ENCODE measurements around the gene THAP11.

Gene THAP11

DNA sequence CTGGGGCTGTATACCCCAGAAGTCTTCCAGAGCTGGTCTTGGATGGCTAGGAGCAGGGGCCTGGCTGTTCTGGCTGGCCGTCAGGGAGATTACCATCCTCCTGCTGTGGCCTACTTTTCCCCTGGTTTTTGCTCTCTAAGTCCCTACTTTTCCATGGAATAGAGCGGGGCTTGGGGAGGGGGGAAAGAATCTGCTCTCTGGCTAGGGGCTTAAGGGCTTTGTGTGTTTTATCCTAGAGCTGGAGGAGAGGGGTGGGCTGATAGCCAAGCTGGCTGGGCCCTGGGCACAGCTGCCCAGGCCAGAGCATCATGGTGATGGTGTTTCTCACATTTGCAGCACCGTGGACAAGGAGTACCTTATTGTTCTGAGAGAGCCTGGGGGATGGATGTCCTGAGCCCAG, 46.2 kb downstream of the THAP11 start:
- Histone ChIP-seq H3K4me3 (ENCODE audit: low read length) (no peak overlapping the region), H3K4me1 (ENCODE audit: control insufficient read depth, insufficient read depth, low read length) (peaks cover 14% of the 10 kb centered on the region), H3K36me3 (ENCODE audit: control insufficient read depth, insufficient read depth, low read length, severe bottlenecking) (peaks cover 10% of the 10 kb centered on the region), H3K9me3 (ENCODE audit: control insufficient read depth, low read length) (no peaks in the 10 kb centered on the region), H3K27me3 (replicated peaks; ENCODE audit: control insufficient read depth, insufficient read depth, low read length) (no peaks in the 10 kb centered on the region), H3K9ac (ENCODE audit: low read length) (no peak overlapping the region)
- no peak for DNase-seq (ENCODE audit: low read depth)

DNA sequence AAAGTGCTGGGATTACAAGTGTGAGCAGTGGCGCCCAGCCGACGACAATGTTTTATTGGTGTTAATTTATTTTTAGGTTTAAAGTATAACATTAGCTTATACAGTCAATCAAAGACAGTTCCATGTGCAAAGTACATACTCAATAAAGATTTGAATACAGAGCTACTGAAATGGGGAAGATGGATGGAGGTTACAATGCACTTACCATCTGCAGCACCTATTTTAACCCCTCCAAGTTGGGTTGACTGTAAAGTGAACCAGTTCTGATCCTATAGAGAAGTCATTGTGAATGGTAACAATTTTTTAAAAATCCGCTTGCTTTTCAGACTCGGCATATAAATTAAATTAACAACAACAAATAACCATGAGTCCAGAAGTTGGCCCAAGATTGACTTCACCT, 50.3 kb downstream of the THAP11 start:
- H3K27me3 ChIP-seq (replicated peaks; ENCODE audit: control insufficient read depth, insufficient read depth, low read length): no peaks in the 10 kb centered on the region
- H3K9ac ChIP-seq (ENCODE audit: low read length): peak overlapping the region; percentile 84
- H3K4me1 ChIP-seq (ENCODE audit: control insufficient read depth, insufficient read depth, low read length): peaks cover 25% of the 10 kb centered on the region
- no peaks in the 10 kb centered on the region for H3K9me3 ChIP-seq (ENCODE audit: control insufficient read depth, low read length)
- DNase-seq (ENCODE audit: low read depth): no peak
- H3K36me3 ChIP-seq (ENCODE audit: control insufficient read depth, insufficient read depth, low read length, severe bottlenecking): no peaks in the 10 kb centered on the region
- H3K4me3 ChIP-seq (ENCODE audit: low read length): peak overlapping the region; percentile 81

DNA sequence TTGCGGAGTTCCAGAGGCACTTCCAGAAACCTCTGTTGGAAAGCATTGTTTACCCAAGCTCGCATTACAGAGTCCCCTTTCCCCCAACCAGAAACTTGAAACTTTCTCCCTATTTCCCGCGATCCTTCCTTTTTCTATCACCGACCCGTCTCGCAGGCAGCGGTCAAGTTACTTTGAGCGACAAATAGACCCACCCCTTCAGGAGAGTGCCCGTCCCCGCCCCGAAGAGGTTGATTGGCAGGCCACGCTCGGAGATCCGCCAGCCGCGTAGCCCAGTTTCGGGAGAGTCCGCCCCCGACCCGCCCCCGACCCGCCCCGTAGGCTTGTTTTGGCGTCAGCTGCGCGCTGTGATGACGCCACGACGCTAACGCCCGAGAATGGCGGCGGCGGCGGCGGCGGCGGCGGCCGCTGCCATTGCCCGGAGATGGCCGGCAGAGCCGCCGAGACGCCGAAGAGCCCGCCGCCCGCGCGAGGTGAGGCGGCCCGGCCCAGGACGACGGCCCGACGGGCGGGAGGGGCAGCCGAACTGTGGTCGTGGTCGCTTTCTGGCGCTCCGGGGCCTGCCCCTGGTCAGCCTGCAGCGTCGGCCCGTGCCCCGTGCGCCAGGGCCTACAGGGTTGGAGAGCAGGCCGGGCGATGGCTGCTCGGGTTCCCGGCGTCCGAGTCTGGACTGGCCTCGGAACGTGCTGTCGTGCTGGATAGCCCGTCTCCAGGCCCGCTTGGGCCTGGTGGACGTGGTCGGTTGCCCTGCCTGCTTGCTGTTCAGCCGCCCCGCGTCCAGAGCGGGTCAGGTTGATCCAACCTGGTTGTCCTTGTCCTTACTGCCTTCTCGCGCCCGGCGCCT, 51.0 kb downstream of the THAP11 start, which contains the start of gene PSKH1:
Gene PSKH1, plus strand, starts transcription at position 356 of the 844 bp plus-strand sequence. CDS start 15,496 bp downstream, outside the sequence.
- no peaks in the 10 kb centered on the region for H3K36me3 ChIP-seq (ENCODE audit: control insufficient read depth, insufficient read depth, low read length, severe bottlenecking)
- H3K4me3 ChIP-seq (ENCODE audit: low read length): peak within 1 kb of the TSS; percentile 94
- peak; percentile 99 for DNase-seq (ENCODE audit: low read depth)
- H3K4me1 ChIP-seq (ENCODE audit: control insufficient read depth, insufficient read depth, low read length): peaks cover 28% of the 10 kb centered on the region
- no peaks in the 10 kb centered on the region for H3K27me3 ChIP-seq (replicated peaks; ENCODE audit: control insufficient read depth, insufficient read depth, low read length)
- H3K9ac ChIP-seq (ENCODE audit: low read length): peak within 1 kb of the TSS; percentile 97
- H3K9me3 ChIP-seq (ENCODE audit: control insufficient read depth, low read length): no peaks in the 10 kb centered on the region

All from adipocyte (in vitro differentiated cells).